ENCODE data around the gene ACOT12.

DNA sequence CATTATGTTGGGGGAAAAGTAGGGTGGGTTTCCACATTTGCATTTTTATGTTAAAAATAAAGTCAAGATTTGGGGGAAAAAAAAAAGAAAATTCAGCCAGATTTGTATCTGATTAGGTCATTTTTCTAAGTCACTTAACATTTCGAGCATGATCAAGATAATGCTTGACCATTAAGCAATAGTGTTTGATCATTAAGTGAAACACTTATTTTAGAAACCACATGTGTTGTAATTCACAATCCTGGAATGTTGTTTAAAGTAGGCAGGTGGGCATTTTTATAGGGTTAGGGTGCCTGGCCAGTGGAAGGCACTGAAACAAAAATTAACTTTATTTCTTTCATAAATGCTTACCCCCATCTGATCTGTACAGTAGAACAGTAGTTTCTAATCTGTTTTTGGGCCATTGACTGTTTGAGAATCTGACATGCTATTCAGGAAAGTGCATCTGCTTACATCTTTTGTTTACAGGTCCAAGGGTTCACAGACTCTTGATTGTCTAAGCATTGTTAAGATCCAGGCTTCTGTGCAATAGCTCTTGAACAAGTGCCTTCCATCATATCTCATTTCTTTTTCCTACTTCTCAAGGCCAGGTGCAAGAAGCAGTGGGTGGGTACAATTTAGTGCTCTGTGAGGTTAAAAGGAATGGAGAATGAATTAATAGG, 83.4 kb downstream of the ACOT12 start:
- TF ChIP-seq SUZ12 (IDR thresholded peaks at IDR 0.05; ENCODE audit: extremely low read depth, insufficient read depth, insufficient read length), result no peak
- TF ChIP-seq YY1 (IDR thresholded peaks at IDR 0.05; ENCODE audit: insufficient read depth, insufficient read length), result no peak
